IPS-11a (cell line): ENCODE data around the gene CMTM2.
A peak's percentile ranks its signal among the peaks of the same experiment; 100 is the strongest.
"Not testable (repeated sequence)": the region's sequence is repeated elsewhere in the genome, so short reads cannot be mapped to it uniquely, and the experiment has no call there.

Source experiments
- H3K4me3 ChIP-seq: one replicate; pipeline ENCODE4 v1.5.1; 2013; ENCODE audit warnings: low read depth, low read length, control low read depth

Gene CMTM2

DNA sequence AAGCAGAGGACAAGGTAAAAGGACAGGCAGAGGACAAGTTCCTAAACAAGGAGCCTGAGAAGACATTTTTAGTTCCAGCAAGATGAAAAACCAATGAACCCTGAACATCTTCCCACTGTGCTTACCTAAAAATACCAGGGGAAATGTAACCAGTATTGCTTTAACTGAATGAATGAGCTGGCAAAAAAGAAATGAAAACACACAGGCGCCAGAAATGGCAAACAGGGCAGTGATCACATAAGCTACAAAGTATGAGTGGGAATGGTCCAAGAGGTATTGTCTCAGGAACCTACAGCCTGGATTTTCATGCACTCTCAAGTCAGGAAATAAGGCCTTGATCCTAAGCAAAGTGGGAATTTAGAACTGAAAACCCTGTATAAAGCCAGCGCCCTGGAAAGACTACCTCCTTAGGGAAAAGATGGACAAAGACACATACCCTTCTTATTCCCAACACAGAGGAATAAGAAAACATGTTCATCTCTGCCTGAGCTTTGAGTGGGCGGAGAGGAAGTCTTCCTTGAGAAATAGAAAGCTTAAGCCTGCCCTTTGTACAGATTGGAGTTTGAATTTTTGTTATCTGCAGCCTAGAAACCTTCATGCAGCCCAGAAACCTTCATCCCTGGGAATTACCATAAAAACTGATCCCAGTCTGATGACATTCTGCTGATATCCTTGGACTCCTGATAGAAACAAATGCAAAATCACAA is 2.1 kb downstream of the CMTM2 start:
- no peak overlapping the region for H3K4me3 ChIP-seq

GRCh38 chr16:66585481-66586239 is 6.4 kb downstream of the CMTM2 start:
- no peak overlapping the region for H3K4me3 ChIP-seq

DNA sequence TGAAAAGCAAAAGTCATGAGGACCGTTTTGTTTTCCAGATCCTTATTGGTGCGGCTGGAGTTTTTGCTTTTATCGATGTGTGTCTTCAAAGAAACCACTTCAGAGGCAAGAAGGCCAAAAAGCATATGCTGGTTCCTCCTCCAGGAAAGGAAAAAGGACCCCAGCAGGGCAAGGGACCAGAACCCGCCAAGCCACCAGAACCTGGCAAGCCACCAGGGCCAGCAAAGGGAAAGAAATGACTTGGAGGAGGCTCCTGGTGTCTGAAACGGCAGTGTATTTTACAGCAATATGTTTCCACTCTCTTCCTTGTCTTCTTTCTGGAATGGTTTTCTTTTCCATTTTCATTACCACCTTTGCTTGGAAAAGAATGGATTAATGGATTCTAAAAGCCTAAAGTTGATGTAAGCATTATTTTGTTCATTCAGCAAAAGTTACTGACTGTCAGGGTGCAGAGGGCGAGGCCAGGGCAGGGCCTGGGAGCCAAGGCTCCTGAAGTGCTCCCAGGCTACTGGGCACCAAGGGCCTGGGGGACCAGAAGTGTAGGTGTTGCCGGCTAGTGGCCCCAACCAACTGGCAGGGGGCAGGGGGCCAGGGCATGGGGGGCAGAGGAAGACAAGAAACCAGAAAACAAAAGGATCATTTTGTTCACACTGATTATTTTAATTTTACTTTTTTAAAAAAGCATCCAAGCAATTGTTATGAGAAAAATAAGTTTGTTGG is 8.8 kb downstream of the CMTM2 start:
- no peak overlapping the region for H3K4me3 ChIP-seq

DNA sequence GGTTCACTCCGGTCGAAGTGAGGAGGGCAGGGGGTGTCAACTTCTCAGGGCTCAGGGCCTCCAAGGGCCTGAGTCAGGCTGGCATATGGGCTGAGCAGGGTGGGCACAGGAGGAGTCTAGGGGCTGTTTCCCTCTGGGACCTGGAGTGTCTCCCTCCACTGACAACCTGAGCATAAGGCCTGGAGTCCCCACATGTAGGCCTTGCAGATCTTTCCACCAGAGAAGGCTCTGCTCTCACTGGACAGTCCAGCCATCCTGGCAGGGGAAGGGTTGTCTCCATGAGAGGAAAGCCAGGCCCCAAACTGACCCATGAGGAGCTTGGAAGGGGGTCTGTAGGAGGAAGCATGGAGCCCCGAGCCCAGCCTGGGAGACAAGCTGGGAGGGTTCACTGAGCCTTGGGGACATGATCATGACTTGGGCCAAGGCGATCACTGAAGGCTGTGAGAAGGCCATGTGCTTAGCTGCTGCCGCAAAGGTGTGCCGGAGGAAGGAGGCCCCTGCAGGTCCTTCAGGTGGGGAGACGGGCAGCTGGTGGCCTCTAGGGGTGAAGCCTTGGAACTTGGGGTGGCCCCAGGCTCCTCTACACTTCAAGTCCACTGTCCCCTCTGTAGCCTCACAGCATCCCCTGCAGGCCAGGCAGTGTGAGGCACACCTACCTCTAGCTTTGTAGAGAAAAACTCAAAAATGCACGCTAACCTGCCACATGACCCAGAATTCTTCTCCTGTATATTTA is 9.9 kb downstream of the CMTM2 start:
- H3K4me3 ChIP-seq, result no peak overlapping the region

- H3K4me3 ChIP-seq, result no peak overlapping the region
These were observed 11.1 kb downstream of the CMTM2 start for GRCh38 chr16:66590322-66590721.

- H3K4me3 ChIP-seq, result no peak overlapping the region
These were observed 11.8 kb downstream of the CMTM2 start for GRCh38 chr16:66591018-66591417.

GRCh38 chr16:66592241-66592640 is 13.0 kb downstream of the CMTM2 start:
- no peak overlapping the region for H3K4me3 ChIP-seq

GRCh38 chr16:66592814-66593213 is 13.6 kb downstream of the CMTM2 start:
- no peak overlapping the region for H3K4me3 ChIP-seq

GRCh38 chr16:66594739-66595138 is 15.5 kb downstream of the CMTM2 start:
- no peak overlapping the region for H3K4me3 ChIP-seq

DNA sequence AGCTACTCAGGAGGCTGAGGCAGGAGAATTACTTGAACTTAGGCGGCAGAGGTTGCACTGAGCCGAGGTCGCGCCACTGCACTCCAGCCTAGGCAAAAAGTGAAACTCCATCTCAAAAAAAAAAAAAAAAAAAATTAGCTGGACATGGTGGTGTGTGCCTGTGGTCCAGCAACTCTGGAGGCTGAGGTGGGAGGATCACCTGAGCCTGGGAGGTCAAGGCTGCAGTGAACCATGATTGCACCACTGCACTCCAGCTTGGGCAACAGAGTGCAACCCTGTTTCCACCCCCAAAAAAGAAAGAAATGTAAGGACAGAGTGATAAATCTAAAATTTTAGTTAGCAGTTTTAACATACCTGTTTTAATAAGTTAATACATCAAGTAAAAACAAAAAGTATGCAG is 17.3 kb downstream of the CMTM2 start:
- H3K4me3 ChIP-seq, result not testable (repeated sequence)

DNA sequence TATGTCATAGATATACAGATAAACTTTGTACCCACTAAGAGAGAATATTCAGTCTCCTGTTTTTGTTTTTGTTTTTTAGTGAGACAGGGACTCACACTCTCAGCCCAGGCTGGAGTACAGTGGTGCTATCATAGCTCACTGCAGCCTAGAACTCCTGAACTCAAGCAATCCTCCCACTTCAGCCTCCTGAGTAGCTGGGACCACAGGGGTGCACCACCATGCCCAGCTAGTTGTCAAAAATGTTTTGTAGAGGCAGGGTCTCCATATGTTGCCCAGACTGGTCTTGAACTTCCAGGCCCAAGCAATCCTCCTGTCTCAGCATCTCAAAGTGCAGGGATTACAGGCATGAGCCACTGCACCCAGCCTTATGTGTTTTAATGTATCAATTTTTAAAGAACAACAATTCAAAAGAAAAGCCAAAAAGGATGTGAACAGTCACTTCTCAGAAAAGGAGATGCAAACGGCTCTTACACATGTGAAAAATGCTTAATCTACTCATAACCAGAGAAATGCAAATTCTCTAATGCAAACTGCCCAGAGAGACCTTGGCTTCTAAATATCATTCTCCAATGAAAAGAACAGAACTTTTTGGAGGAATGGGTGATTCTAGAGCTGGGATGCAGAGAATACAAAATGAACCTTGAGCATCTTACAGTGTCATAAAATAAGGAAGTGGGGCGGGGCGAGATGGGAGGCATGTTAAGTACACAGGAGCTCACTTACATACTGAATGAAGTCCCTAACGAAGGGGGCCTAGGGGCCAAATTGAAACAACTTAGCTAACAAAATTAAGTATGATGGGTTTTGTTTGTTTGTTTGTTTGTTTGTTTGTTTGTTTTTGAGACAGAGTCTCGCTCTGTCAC is 18.0 kb downstream of the CMTM2 start:
- H3K4me3 ChIP-seq, result no peak overlapping the region

GRCh38 chr16:66598111-66598510 is 18.8 kb downstream of the CMTM2 start:
- no peak overlapping the region for H3K4me3 ChIP-seq

- no peak overlapping the region for H3K4me3 ChIP-seq
These were observed 20.5 kb downstream of the CMTM2 start for GRCh38 chr16:66599726-66600125.

DNA sequence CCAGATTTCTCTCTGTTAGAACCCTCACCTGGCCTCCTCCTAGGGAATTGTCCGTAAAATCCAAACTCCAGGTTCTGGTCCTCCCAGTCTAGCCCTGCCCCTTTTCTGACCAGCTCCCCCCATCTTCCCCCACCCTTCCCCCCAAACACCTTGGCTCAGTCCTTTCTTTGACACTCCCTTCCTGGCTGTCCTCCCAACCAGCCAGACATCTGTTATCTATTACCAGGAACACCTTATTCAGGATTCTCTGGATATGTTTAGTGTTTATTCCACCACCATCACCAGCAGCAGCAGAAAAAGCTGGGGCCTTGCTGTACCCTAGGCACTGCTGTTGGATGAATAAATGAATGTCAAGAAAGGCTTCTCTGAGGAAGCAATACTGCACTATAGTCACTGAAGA is 21.2 kb downstream of the CMTM2 start:
- no peak overlapping the region for H3K4me3 ChIP-seq

DNA sequence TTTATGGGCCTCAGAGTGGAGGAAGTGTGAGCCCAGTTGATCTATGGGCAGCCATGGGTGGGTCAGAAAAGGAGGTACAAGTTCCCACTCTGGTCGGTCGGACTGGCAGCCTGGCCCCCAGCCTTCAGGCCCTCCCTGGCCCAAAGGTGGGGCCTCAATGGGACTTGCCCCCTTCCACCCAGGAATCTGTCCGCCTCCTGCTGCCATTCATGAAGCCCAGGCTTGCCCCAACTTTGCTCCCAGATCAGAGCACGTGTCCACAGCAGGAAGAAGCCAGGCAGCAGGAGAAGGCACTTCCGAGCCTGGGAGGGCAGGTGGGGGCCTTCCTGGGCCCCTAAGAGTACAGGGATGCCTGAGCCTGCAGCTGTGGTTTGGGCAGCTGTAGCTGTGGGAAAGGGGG is 22.2 kb downstream of the CMTM2 start:
- H3K4me3 ChIP-seq, result no peak overlapping the region

DNA sequence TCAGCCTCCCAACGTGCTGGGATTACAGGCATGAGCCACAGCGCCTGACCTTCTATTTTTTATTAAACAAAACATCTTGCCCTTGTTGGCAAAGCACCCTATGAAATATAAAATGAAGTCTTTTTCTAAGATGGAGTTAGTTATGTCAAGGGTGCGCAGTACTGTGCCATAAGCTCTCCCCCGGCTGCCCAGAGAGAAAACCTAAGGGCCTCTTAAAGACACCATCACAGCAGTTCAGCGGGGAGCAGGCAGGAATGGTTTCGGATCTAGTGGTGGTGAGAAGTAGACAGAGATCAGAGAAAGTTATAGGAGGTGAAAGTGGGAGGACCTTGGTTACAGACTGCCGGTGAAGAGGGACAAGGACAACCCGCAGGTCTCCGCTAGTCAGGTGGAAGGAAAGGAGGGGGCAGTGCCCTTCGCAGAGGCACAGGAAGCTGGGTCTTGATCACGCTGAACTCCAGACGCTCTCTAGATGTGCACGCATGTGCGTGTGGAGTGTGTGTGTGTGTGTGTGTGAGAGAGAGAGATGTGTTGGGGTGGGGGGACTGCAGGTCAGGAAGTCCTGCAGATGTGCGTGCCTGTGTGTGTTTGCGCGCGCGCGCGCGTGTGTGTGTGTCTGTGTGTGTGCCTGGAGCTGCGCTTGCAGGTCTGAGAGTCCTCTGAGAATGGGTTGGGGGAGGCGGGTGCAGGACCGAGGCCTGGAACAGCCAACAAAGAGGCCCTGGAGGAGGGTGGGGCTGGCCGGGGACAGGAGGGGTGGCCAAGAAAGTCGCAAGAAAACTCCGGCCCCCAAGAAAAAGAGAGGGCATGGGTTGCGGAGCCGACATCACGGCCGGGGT is 24.5 kb downstream of the CMTM2 start:
- peak overlapping the region; percentile 62 for H3K4me3 ChIP-seq

- peak within 1 kb of the TSS; percentile 62 for H3K4me3 ChIP-seq
These were observed 25.3 kb downstream of the CMTM2 start, which contains the start of gene CMTM3 for GRCh38 chr16:66604376-66605176. TSS of gene CMTM3 (plus strand) at chr16:66604704. CDS start at chr16:66604806, 102 bp downstream.

- H3K4me3 ChIP-seq, result peak overlapping the region; percentile 43
These were observed 26.1 kb downstream of the CMTM2 start for GRCh38 chr16:66605177-66605978.
